ENCODE measurements around the gene OSGEP.

The OSGEP gene

DNA sequence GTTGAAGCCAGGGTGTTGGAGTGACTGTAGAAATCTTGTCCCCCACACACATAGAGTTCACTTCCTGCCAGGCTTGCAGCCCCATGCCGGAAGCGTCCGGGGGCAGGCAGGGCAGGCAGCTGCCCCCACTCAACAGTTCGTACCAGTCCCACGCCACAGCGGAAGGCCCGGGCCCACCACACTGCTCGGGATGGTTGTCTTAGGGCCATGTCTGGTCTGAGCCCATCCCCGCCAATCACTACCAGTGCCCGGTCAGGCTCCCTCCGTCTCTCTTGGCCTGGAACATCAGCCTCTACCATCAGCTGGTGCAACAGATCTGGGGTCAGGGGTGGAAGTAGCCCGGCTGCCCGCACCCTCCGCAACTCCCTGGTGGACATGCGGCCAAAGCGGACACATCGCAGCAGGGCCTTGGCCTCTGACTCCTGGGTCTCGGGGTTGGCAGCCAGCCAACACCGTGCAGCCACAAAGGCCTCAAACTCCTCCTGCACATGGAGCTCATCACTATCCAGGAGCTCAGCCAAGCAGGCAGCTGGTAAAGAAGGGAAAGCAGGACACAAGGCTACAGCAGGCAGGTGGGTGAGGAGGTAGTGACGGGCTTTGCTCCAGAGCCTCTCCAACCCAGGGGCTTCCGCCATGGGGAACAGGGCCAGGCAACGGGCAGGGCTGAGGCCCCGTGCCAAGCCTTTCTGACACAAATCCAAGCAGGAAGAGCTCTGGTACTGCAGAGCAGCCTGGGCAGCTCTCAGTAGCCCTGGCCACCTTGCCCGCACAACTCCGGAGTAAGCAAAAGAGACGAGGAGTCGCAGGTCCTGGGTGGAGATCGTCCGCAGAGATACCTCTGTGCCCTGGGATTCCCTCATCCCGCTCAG, 24.6 kb downstream of the OSGEP start:
- no peak for DNase-seq

GRCh38 chr14:20428802-20429201, 25.8 kb downstream of the OSGEP start:
- DNase-seq: no peak

GRCh38 chr14:20428010-20428365, 26.6 kb downstream of the OSGEP start:
- DNase-seq: no peak

- DNase-seq: peak in 1 of 5 experiments; percentile 54
These were observed 27.2 kb downstream of the OSGEP start for GRCh38 chr14:20427231-20428009.

- no peak for DNase-seq
These were observed 29.8 kb downstream of the OSGEP start for GRCh38 chr14:20424851-20425250.

GRCh38 chr14:20422886-20423285, 31.7 kb downstream of the OSGEP start:
- DNase-seq: no peak

GRCh38 chr14:20421267-20421666, 33.3 kb downstream of the OSGEP start:
- DNase-seq: no peak

- no peak for DNase-seq
These were observed 35.2 kb downstream of the OSGEP start for GRCh38 chr14:20419419-20419818.

- no peak for DNase-seq
These were observed 36.1 kb downstream of the OSGEP start for GRCh38 chr14:20418501-20418909.

DNA sequence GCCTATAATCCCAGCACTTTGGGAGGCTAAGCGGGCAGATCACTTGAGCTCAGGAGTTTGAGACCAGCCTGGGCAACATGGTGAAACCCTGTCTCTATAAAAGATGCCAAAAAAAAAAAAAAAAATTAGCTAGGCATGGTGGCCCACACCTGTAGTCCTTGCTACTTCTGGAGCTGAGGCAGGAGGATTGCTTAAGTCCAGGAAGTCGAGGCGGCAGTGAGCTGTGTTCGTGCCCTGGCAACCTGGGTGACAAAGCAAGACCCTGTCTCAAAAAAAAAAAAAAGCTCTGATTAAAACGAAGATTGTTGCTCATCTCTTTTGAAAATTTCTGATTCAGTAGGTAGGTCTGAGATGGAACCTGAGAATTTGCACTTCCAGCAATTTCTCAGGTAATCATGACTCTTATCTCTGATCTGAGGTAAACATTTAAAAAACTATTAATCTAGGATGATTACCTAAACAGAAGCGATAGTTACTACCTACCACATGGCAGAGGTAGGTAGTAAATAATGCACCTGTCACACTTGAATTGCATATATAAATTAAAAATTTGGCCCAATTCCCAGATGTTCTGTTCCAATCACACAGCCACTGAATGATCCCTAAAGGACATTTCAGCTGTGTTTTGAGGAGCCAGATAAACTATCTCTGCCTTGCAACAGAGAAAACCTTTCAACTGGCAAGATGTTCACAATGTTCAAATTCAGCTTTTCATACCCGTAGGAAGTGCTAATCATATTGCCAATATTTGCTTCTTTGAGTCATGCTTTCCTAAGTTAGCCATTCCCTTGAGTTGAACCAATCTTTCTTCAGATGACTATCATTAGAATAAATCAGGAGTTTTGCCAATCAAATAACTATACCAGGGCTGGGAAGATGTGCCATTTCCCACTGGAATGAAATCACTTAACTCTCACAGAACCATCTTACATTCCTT, 37.1 kb downstream of the OSGEP start:
- no peak for DNase-seq

- DNase-seq: no peak
These were observed 38.4 kb downstream of the OSGEP start for GRCh38 chr14:20416223-20416622.

- DNase-seq: peak in 2 of 5 experiments; percentile 33 to 71
These were observed 38.8 kb downstream of the OSGEP start for GRCh38 chr14:20415782-20416206.

DNA sequence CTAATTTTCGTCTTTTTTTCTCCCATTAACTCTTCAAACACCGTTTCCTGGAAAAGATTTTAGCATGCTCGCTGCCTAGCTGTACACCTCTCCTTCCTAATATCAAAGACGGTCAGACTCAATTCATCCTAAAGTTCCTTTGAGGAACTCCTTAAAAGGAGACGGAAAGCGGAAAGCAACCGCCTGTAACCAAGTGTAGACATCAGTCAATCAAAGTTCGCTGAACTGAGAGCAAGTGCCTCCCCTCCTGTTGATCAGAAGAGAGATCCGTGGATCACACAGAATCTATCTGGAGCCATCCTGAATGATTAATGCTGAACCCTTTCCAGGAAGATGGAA, 40.9 kb downstream of the OSGEP start:
- peak in 2 of 5 experiments; percentile 15 to 65 for DNase-seq

DNA sequence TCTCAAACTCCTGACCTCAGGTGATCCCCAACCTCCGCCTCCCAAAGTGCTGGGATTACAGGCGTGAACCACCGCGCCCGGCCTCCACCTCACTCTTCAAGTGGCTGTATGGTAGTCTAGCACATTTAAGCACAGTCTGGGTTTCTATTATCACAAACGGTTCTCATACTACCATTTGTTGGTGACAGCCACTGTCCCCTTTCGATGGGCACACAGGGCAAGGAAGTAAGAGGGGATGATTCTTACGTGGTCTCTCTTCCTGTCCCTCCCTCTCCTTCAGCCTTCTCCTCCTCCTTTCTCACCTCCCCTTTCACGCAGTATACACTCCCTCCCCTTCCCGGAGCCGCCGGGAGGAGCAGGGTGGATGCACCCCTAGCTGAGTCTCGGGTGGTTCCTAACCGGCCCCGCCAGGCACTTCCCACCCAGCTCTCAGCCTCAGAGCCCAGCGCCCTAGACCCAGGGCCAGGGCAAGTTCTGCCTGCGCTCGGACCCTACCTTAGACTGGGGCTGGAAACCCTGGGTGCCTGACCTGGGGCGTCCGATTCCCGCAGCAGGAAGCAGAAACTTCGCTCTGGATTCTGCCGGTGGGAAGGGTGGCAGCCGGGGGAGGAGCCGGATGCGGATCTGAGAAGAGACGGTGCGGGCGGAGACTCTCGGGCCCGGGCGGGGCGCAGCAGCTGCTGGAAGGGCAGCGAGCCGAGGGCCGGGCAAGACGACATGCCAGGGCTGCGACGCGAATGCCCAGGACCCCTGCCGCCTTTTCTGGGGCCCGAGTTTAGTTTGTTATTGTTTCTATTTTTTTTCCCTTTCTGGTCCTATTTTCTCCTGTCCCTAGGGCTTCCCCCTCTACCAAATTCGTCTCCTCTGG, 41.5 kb downstream of the OSGEP start, which contains the start of gene TEP1:
Gene TEP1 (minus strand): TSS at position 626 of the 868 bp plus-strand sequence. CDS start 5,062 bp downstream, outside the sequence.
- DNase-seq: peak; percentile 46 to 82 (median 64)

DNA sequence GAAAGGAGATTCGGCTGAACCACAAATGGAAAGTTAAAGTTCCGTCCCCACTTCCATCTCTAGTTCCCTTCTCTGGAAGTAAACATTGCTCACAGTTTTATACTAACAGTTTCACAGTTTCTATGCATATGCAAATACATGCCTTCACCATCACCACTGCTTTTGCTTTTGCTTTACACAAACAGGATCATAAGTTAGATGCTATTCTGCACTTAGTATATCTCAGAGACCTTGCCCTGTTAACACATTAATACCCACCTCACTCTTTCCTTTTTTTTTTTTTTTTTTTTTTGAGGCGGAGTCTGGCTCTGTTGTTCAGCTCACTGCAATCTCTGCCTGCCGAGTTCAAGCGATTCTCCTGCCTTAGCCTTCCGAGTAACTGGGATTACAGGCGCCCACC, 42.2 kb downstream of the OSGEP start:
- DNase-seq: peak in 2 of 5 experiments; percentile 34 to 58

GRCh38 chr14:20409226-20409625, 45.4 kb downstream of the OSGEP start:
- no peak for DNase-seq

DNA sequence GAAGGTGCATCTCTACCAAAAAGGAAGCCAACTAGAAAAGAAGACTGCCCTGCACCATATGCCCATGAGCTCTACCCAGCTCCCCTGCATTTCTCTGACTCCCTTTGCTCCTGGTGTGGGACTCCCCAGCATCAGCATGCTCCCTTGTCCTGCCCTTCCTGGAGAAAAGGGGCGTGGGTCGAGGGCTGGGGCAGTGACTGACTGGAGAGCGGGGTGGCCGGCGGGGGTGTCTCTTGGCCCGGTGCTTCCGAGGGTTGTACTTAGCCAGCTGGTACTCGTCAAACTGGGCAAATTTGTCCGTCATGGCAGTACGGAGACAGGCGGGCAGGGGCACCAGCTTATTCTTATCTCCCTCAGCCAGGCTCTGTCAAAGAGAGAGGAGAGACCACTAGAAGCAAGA, 51.1 kb downstream of the OSGEP start:
- no peak for DNase-seq

DNA sequence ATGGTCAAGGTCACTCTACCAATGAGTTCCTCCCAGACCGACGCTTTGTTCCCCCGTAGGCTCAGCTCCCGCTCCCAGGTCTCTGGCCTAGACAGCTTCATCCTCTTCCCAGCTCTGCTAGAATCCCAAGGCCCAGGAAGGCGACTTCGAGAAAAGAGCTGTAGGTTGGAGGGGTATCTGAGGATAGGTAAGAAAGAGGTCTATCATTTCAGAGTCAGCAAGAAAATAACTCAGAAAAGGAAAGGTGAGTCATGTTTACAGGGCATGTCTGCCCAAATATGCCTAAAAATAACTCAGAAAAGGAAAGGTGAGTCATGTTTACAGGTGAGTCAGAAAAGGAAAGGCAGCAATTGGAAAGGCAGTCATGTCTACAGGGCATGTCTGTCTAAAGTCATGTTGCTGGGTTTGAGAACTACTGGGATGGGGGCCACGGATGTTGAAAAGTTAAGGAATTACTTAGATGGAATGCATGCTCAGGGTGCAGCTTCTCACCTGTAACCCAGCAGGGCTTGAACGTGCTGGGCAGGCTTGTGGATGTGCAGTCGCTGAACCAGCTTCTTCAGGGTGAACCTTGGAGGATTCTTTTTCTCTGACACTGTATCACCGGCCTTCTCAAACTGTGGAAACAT, 53.5 kb downstream of the OSGEP start:
- DNase-seq: no peak

GRCh38 chr14:20400589-20400964, 54.0 kb downstream of the OSGEP start:
- no peak for DNase-seq

DNA sequence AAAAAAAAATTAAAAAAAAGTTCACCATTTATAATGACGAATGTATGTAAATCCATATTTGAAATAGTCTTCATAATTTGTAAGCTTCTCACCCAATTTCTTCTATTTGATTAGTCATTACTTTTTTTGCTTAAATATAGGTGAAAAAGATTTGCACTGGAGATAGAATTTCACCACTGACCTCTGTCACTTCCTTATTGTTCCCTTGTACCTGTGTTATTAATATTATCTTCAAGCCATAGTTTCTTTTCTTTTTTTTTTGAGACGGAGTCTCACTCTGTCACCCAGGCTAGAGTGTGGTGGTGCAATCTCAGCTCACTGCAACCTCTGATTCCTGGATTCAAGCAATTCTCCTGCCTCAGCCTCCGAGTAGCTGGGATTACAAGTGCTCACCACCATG, 57.1 kb downstream of the OSGEP start:
- no peak for DNase-seq

Measured in T-helper 2 cell (primary cell).